Measurements from ENCODE around the gene TRAPPC12. TPM values are rescaled to one million over a fixed set of nuclear protein-coding genes. Genes with fewer than 3 reads are reported as not detected.

Gene TRAPPC12
- total RNA-seq, 1 experiment from 2014 or later = 86.0 TPM

DNA sequence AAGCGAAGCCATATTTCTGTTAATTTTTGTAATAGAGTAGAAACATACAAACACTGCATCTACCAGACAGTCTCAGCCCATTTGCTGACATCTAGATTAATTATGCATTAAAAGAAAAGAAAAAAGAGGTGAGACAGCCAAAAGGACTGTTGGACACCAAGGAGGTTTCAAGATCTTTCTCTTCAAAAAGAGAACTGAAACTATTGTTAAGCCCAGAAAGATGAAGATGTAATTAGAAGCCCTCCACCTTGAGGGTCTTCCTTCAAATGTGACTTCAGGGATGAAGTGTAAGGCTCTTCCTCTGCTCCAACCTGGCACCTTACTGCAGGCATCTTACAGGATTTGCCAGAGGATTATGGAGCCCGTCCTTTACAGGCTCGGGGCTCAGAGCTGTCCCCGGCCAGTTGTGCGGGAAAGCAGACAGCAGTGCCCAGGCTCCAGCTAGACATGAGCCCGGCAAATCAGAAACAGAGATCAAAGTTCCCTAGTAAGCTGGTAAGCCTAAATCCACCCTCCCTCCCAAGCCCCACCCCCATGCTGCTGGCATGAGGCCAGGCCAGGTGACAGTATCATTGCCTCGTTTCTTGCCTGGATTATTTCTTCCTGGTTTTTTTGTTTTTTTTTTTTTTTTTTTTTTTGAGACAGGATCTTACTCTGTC is 101.0 kb downstream of the TRAPPC12 start:
- Histone ChIP-seq H2BK5ac (ENCODE audit: insufficient read length, low read length) (no peak overlapping the region), H3K56ac (ENCODE audit: insufficient read length, low read depth, low read length) (no peak overlapping the region), H3K9ac (ENCODE audit: extremely low read depth, insufficient read length, low read length) (no peak overlapping the region), H2BK15ac (ENCODE audit: low read depth, low read length) (no peak overlapping the region), H3K4me1 (ENCODE audit: insufficient read depth, low read length) (no peaks in the 10 kb centered on the region), H3K4ac (ENCODE audit: low read depth, low read length) (no peak overlapping the region), H3K27ac (ENCODE audit: insufficient read length, low read depth, low read length) (no peak overlapping the region), H3K9me3 (ENCODE audit: control insufficient read depth, low read depth, low read length) (no peaks in the 10 kb centered on the region), H3K4me2 (ENCODE audit: insufficient read depth, insufficient read length, low read length) (no peak overlapping the region), H2BK20ac (ENCODE audit: low read depth, low read length, poor library complexity, severe bottlenecking) (no peak overlapping the region), H3K23me2 (ENCODE audit: insufficient read length, low read depth, low read length, poor library complexity, severe bottlenecking) (no peaks in the 10 kb centered on the region), H2AFZ (ENCODE audit: low read length) (no peak overlapping the region), H3K18ac (ENCODE audit: insufficient read length, low read depth, low read length) (no peak overlapping the region), H3K27me3 (ENCODE audit: insufficient read depth, low read length) (no peaks in the 10 kb centered on the region), H2BK12ac (ENCODE audit: insufficient read length, low read depth, low read length) (no peak overlapping the region), H4K5ac (ENCODE audit: insufficient read length, low read depth, low read length) (no peak overlapping the region), H3K79me1 (ENCODE audit: insufficient read depth, low read depth, low read length, poor library complexity, severe bottlenecking) (no peaks in the 10 kb centered on the region), H4K20me1 (ENCODE audit: control insufficient read depth, insufficient read depth, insufficient read length) (no peaks in the 10 kb centered on the region), H3K79me2 (ENCODE audit: insufficient read depth, low read length) (no peaks in the 10 kb centered on the region), H4K91ac (ENCODE audit: insufficient read length, low read depth, low read length) (no peak overlapping the region), H2BK120ac (ENCODE audit: low read depth, low read length, poor library complexity, severe bottlenecking) (no peak overlapping the region), H3K14ac (ENCODE audit: insufficient read depth, low read length) (no peak overlapping the region), H4K8ac (replicated peaks; ENCODE audit: insufficient read length, low read depth, low read length) (no peak overlapping the region), H2AK5ac (ENCODE audit: insufficient read length, low read length) (no peak overlapping the region), H3K23ac (ENCODE audit: insufficient read length, low read depth, low read length) (no peak overlapping the region), H3T11ph (ENCODE audit: low read length) (no peak overlapping the region)
- no CpG with 5 or more reads among the region's 7 CpGs for WGBS (ENCODE audit: extremely low coverage, insufficient read length, low lambda C conversion rate)
- TF ChIP-seq, protein P1, sequence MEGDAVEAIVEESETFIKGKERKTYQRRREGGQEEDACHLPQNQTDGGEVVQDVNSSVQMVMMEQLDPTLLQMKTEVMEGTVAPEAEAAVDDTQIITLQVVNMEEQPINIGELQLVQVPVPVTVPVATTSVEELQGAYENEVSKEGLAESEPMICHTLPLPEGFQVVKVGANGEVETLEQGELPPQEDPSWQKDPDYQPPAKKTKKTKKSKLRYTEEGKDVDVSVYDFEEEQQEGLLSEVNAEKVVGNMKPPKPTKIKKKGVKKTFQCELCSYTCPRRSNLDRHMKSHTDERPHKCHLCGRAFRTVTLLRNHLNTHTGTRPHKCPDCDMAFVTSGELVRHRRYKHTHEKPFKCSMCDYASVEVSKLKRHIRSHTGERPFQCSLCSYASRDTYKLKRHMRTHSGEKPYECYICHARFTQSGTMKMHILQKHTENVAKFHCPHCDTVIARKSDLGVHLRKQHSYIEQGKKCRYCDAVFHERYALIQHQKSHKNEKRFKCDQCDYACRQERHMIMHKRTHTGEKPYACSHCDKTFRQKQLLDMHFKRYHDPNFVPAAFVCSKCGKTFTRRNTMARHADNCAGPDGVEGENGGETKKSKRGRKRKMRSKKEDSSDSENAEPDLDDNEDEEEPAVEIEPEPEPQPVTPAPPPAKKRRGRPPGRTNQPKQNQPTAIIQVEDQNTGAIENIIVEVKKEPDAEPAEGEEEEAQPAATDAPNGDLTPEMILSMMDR (conservative IDR thresholded peaks at IDR 0.05) = no peak
- no peaks in the 10 kb centered on the region; a peak in 1 of 5 replicates for H3K9me3 Mint-ChIP-seq
- peaks cover 0 to 2% of the 10 kb centered on the region in 2 experiments; a peak in 1 of 4 replicates for H3K4me1 Mint-ChIP-seq
- H3K27me3 Mint-ChIP-seq (ENCODE audit: low read depth) = peaks cover 1% of the 10 kb centered on the region; the same call in 1 of the 2 replicates
- H3K27ac Mint-ChIP-seq = no peak overlapping the region
- H3K36me3 Mint-ChIP-seq (ENCODE audit: insufficient read depth in 1 of 3, low read depth in 3 of 3) = peaks cover 10 to 34% (median 24%) of the 10 kb centered on the region in 3 experiments
- DNase-seq = no peak
- H3K4me3 Mint-ChIP-seq = no peak overlapping the region

Data from H9 (cell line).